ENCODE data around the gene PLPP3. TPM values are rescaled to one million over a fixed set of nuclear protein-coding genes. Genes with fewer than 3 reads are reported as not detected.
"Not testable (repeated sequence)": the region's sequence is repeated elsewhere in the genome, so short reads cannot be mapped to it uniquely, and the experiment has no call there.

The PLPP3 gene
- total RNA-seq, 1 experiment from 2014 or later, result 0.39 TPM

GRCh38 chr1:56595397-56596191 is 16.2 kb upstream of the PLPP3 start:
- H3K4me1 ChIP-seq (ENCODE audit: insufficient read depth, low read length, poor library complexity, severe bottlenecking); CTCF ChIA-PET; H3K36me3 ChIP-seq (ENCODE audit: insufficient read depth, low read length, poor library complexity, severe bottlenecking); BruUV-seq (replicated peaks); H3K27me3 ChIP-seq (replicated peaks; ENCODE audit: insufficient read depth, low read depth, low read length, poor library complexity); H3K27ac ChIP-seq (ENCODE audit: low read depth, low read length, poor library complexity, severe bottlenecking); H3K9me3 ChIP-seq (ENCODE audit: low read depth, low read length, poor library complexity, severe bottlenecking); H3K4me3 ChIP-seq (ENCODE audit: low read depth, low read length, poor library complexity, severe bottlenecking); intact Hi-C loops (cut with micrococcal nuclease; ENCODE audit: unreplicated experiment); POLR2A ChIA-PET (ENCODE audit: low non-redundant PET); DNase-seq (ENCODE audit: low spot score): not testable (repeated sequence)

- DNase-seq (ENCODE audit: low spot score), result no peak
- no peaks in the 10 kb centered on the region for H3K9me3 ChIP-seq (ENCODE audit: low read depth, low read length, poor library complexity, severe bottlenecking)
- CTCF ChIA-PET, result no interaction called here
- no peaks in the 10 kb centered on the region for H3K36me3 ChIP-seq (ENCODE audit: insufficient read depth, low read length, poor library complexity, severe bottlenecking)
- POLR2A ChIA-PET (ENCODE audit: low non-redundant PET), result no interaction called here
- no peak overlapping the region for H3K27ac ChIP-seq (ENCODE audit: low read depth, low read length, poor library complexity, severe bottlenecking)
- no peaks in the 10 kb centered on the region for H3K4me1 ChIP-seq (ENCODE audit: insufficient read depth, low read length, poor library complexity, severe bottlenecking)
- intact Hi-C loops (cut with micrococcal nuclease; ENCODE audit: unreplicated experiment), result no loop called here
- TF ChIP-seq CTCF (conservative IDR thresholded peaks at IDR 0.05; ENCODE audit: low read depth, low read length), result no peak
- no peak for TF ChIP-seq EZH2 (IDR thresholded peaks at IDR 0.05; ENCODE audit: borderline replicate concordance, low read depth, low read length, poor library complexity, severe bottlenecking)
- H3K27me3 ChIP-seq (replicated peaks; ENCODE audit: insufficient read depth, low read depth, low read length, poor library complexity), result no peaks in the 10 kb centered on the region
- no TSS peak for BruUV-seq (replicated peaks)
- H3K4me3 ChIP-seq (ENCODE audit: low read depth, low read length, poor library complexity, severe bottlenecking), result no peak overlapping the region
Observed at GRCh38 chr1:56591909-56592308, 12.5 kb upstream of the PLPP3 start.

- Histone ChIP-seq H3K27ac (ENCODE audit: low read depth, low read length, poor library complexity, severe bottlenecking) (no peak overlapping the region), H3K36me3 (ENCODE audit: insufficient read depth, low read length, poor library complexity, severe bottlenecking) (no peaks in the 10 kb centered on the region), H3K4me3 (ENCODE audit: low read depth, low read length, poor library complexity, severe bottlenecking) (no peak overlapping the region), H3K9me3 (ENCODE audit: low read depth, low read length, poor library complexity, severe bottlenecking) (no peaks in the 10 kb centered on the region), H3K4me1 (ENCODE audit: insufficient read depth, low read length, poor library complexity, severe bottlenecking) (no peaks in the 10 kb centered on the region), H3K27me3 (replicated peaks; ENCODE audit: insufficient read depth, low read depth, low read length, poor library complexity) (no peaks in the 10 kb centered on the region)
- BruUV-seq (replicated peaks), result no TSS peak
- TF ChIP-seq EZH2 (IDR thresholded peaks at IDR 0.05; ENCODE audit: borderline replicate concordance, low read depth, low read length, poor library complexity, severe bottlenecking), result no peak
- intact Hi-C loops (cut with micrococcal nuclease; ENCODE audit: unreplicated experiment), result no loop called here
- ChIA-PET CTCF (no interaction called here), POLR2A (ENCODE audit: low non-redundant PET) (no interaction called here)
- DNase-seq (ENCODE audit: low spot score), result no peak
Observed at GRCh38 chr1:56590520-56591011, 11.2 kb upstream of the PLPP3 start.

- TF ChIP-seq CTCF (conservative IDR thresholded peaks at IDR 0.05; ENCODE audit: low read depth, low read length) (no peak), EZH2 (IDR thresholded peaks at IDR 0.05; ENCODE audit: borderline replicate concordance, low read depth, low read length, poor library complexity, severe bottlenecking) (no peak)
- POLR2A ChIA-PET (ENCODE audit: low non-redundant PET), result no interaction called here
- Histone ChIP-seq H3K27ac (ENCODE audit: low read depth, low read length, poor library complexity, severe bottlenecking) (no peak overlapping the region), H3K27me3 (replicated peaks; ENCODE audit: insufficient read depth, low read depth, low read length, poor library complexity) (no peaks in the 10 kb centered on the region), H3K36me3 (ENCODE audit: insufficient read depth, low read length, poor library complexity, severe bottlenecking) (no peaks in the 10 kb centered on the region), H3K4me1 (ENCODE audit: insufficient read depth, low read length, poor library complexity, severe bottlenecking) (no peaks in the 10 kb centered on the region), H3K9me3 (ENCODE audit: low read depth, low read length, poor library complexity, severe bottlenecking) (no peaks in the 10 kb centered on the region), H3K4me3 (ENCODE audit: low read depth, low read length, poor library complexity, severe bottlenecking) (no peak overlapping the region)
- intact Hi-C loops (cut with micrococcal nuclease; ENCODE audit: unreplicated experiment), result loop anchor here (10.0 kb wide), 1 partner anchor 1635 kb away; no protein-coding TSS in a partner anchor
- BruUV-seq (replicated peaks), result no TSS peak
- CTCF ChIA-PET, result no interaction called here
- DNase-seq (ENCODE audit: low spot score), result no peak
Observed at GRCh38 chr1:56589369-56589768, 10.0 kb upstream of the PLPP3 start.

Data from A673 (cell line).